WTC11 (cell line): Measurements from ENCODE around the gene ZFYVE19.

Experiments used
- ATF2 ChIP-seq: sonication (generic); formaldehyde crosslinking; IDR thresholded peaks from 2 replicates; pipeline ENCODE4 v1.8.1; 2022; ENCODE audit warnings: low read depth, missing genetic modification reagents, borderline replicate concordance
- CBFB ChIP-seq: sonication (generic); formaldehyde crosslinking; IDR thresholded peaks from 2 replicates; pipeline ENCODE4 v1.8.1; 2022; ENCODE audit warnings: mild to moderate bottlenecking, low read depth, missing genetic modification reagents
- CDX4 ChIP-seq: fragments of 250-450 bp; sonication (Bioruptor Pico); IDR thresholded peaks from 2 replicates; pipeline ENCODE4 v1.9.0; 2021; ENCODE audit warnings: moderate library complexity, mild to moderate bottlenecking, inconsistent platforms, borderline replicate concordance
- CREB1 ChIP-seq: sonication (generic); formaldehyde crosslinking; IDR thresholded peaks from 2 replicates; pipeline ENCODE4 v1.8.0; 2023; ENCODE audit warnings: mild to moderate bottlenecking, missing genetic modification reagents
- CTCF ChIP-seq: fragments of 200-600 bp; IDR thresholded peaks from 2 replicates; pipeline ENCODE4 v1.8.0; 2022; ENCODE audit warnings: antibody characterized with exemption
- E2F4 ChIP-seq: sonication (generic); formaldehyde crosslinking; IDR thresholded peaks from 2 replicates; pipeline ENCODE4 v1.8.1; 2022; ENCODE audit warnings: low read depth, mild to moderate bottlenecking, moderate library complexity, missing genetic modification reagents, borderline replicate concordance
- HMGXB4 ChIP-seq: sonication (generic); formaldehyde crosslinking; IDR thresholded peaks from 2 replicates; pipeline ENCODE4 v1.8.1; 2023; ENCODE audit warnings: mild to moderate bottlenecking, moderate library complexity, missing genetic modification reagents
- IRF1 ChIP-seq: sonication (generic); formaldehyde crosslinking; IDR thresholded peaks from 2 replicates; pipeline ENCODE4 v1.8.0; 2023; ENCODE audit warnings: missing genetic modification reagents
- IRF2 ChIP-seq: sonication (generic); formaldehyde crosslinking; IDR thresholded peaks from 2 replicates; pipeline ENCODE4 v1.8.0; 2022; ENCODE audit warnings: low read depth, missing genetic modification reagents, borderline replicate concordance
- RELA ChIP-seq: sonication (generic); formaldehyde crosslinking; IDR thresholded peaks from 2 replicates; pipeline ENCODE4 v1.8.1; 2022; ENCODE audit warnings: missing genetic modification reagents, mild to moderate bottlenecking, borderline replicate concordance
- STAT6 ChIP-seq: sonication (generic); formaldehyde crosslinking; conservative IDR thresholded peaks from 2 replicates; pipeline ENCODE4 v1.8.1; 2023; ENCODE audit warnings: mild to moderate bottlenecking, low read depth, missing genetic modification reagents, moderate library complexity
- TCF7 ChIP-seq: sonication (generic); formaldehyde crosslinking; IDR thresholded peaks from 2 replicates; pipeline ENCODE4 v1.8.0; 2022; ENCODE audit warnings: mild to moderate bottlenecking, low read depth, missing genetic modification reagents, moderate library complexity
- TF ChIP-seq, protein P1 (sequence below): sonication (generic); formaldehyde crosslinking; IDR thresholded peaks from 2 replicates; pipeline ENCODE4 v1.8.1; 2023; ENCODE audit warnings: mild to moderate bottlenecking, missing genetic modification reagents, moderate library complexity
- TF ChIP-seq, protein P2 (sequence below): sonication (generic); formaldehyde crosslinking; IDR thresholded peaks from 2 replicates; pipeline ENCODE4 v1.8.0; 2022; ENCODE audit warnings: mild to moderate bottlenecking, missing genetic modification reagents

- TF ChIP-seq, protein P1, sequence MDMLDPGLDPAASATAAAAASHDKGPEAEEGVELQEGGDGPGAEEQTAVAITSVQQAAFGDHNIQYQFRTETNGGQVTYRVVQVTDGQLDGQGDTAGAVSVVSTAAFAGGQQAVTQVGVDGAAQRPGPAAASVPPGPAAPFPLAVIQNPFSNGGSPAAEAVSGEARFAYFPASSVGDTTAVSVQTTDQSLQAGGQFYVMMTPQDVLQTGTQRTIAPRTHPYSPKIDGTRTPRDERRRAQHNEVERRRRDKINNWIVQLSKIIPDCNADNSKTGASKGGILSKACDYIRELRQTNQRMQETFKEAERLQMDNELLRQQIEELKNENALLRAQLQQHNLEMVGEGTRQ (CRISPR knock-in tag), result no peak
- TF ChIP-seq CTCF, result peak; percentile 93
- no peak for TF ChIP-seq IRF2
- no peak for TF ChIP-seq CBFB (CRISPR knock-in tag)
- no peak for TF ChIP-seq HMGXB4 (CRISPR knock-in tag)
- no peak for TF ChIP-seq ATF2 (CRISPR knock-in tag)
- TF ChIP-seq RELA (CRISPR knock-in tag), result no peak
- TF ChIP-seq IRF1 (CRISPR knock-in tag), result no peak
- TF ChIP-seq, protein P2, sequence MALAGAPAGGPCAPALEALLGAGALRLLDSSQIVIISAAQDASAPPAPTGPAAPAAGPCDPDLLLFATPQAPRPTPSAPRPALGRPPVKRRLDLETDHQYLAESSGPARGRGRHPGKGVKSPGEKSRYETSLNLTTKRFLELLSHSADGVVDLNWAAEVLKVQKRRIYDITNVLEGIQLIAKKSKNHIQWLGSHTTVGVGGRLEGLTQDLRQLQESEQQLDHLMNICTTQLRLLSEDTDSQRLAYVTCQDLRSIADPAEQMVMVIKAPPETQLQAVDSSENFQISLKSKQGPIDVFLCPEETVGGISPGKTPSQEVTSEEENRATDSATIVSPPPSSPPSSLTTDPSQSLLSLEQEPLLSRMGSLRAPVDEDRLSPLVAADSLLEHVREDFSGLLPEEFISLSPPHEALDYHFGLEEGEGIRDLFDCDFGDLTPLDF, result no peak
- no peak for TF ChIP-seq TCF7 (CRISPR knock-in tag)
- no peak for TF ChIP-seq E2F4 (CRISPR knock-in tag)
- TF ChIP-seq STAT6 (CRISPR knock-in tag), result no peak
- no peak for TF ChIP-seq CDX4
- TF ChIP-seq CREB1 (CRISPR knock-in tag), result no peak
Observed at GRCh38 chr15:40857601-40858341, 50.9 kb downstream of the ZFYVE19 start.
